Activated CD4-positive, alpha-beta T cell treated with anti-CD3 and anti-CD28 coated beads, Interleukin-2, amount 50 U/mL, for 4 hours (primary cell): ENCODE results near the gene RBM17.
"Not testable (repeated sequence)": the region's sequence is repeated elsewhere in the genome, so short reads cannot be mapped to it uniquely, and the experiment has no call there.

ENCODE experiments used
- DNase-seq, 2 experiments: peaks; one replicate each; pipeline ENCODE4 v3.0.0-alpha.2; 2020

Gene RBM17

DNA sequence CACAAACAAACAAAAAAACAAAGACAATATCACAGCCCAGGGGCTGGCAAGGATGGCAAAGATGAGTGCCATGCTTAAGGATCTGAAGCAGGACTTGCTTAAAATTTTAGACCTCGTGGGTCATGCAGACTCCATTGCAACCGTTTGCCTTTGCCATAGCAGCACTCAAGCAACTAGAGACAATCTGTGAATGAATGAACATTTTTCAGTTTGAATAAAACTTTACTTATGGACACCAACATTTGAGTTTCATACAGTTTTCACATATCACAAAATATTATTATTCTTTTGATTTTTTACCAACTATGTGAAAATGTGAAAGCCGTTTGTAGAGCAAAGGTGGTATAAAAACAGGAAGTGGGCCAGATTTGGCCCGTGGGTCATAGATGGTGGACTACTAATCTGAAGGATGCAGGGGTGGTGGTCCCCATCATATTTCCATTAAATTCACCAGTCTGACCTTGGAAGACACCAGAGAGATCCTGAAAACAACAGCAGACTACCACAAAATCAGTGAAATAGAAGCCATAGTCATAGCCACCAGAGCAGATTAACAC is 8.3 kb upstream of the RBM17 start:
- no peak for DNase-seq

DNA sequence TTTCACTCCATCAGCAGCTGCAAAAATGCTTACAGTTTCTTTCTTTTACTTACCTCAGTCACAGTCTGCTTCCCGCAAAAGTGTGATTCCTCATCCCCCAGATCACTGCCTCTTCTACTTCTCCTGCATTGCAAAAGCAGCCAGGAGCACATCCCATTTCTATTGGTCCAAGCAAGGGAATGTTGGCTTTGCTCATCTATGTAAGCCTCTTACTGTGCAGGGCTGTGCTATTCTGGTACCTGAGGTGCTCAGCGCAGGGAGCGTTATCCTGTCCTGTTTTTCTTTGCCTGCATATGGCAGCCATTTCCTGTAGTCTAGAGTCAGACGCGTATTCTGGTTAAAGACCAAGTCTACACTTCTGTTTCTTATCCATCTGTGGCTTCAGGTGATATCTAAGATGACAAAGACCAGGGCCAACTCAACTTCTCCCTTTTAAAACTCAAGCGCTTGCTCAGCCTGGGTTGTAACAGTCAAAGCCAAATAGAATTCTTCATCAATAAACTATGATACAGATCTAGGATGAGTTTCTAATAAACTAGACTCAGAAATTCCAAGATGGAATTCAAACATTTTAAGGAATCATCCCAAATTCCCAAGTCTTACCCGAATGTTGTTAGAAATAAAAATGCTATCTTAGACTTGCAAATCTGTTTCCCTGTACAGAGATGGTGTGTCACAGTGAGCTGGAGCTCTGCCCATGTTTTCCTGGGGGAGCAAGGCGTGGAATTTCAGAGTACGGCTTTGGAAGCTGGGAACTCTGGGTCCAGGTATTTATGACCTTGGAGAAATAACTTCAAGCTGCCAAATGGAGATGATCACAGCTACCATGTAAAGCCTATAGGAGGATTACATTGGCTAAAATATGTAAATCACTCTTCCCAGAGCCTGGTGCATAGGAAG is 6.1 kb upstream of the RBM17 start:
- no peak for DNase-seq

DNA sequence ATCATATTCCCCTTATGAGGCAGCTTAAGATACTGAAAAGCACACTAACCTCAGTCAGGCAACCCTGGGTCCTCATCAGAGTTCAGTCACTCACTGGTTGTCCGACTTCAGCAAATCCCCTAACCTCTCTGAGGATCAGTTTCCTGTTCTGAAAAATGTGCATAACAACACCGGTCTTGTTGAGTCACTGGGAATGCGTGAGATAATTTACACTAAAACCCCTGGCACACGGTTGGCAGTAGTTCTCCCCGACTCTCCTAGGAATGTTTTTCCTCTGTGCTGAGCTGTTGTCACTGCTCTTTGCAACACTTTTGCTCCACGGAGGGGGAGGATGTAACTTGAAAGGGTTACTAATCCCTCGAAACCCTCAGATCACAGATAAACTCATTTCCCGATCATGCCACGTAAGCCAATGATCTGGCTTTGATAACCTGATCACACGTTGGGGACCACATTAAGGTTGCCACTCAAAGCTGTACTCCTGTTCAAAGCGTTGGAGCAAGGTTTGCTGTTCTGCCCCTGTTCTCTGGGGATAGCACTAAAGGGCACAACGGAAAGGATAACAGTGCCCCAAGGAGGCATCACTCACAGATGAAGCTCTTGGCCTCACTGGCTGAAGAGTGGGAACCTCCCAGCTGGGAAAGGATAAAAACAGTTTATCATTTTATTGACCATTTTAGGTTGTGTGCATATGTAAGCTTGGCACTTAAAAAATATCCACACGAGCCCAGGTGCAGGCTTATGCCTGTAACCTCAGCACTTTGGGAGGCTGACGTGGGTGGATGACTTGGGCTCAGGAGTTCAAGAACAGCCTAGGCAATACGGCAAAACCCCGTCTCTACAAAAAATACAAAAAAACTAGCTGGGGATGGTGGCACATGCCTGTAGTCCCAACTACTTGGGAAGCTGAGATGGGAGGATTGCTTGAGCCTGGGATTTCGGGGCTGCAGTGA is 5.0 kb upstream of the RBM17 start:
- DNase-seq: peak; percentile 49 to 51

DNA sequence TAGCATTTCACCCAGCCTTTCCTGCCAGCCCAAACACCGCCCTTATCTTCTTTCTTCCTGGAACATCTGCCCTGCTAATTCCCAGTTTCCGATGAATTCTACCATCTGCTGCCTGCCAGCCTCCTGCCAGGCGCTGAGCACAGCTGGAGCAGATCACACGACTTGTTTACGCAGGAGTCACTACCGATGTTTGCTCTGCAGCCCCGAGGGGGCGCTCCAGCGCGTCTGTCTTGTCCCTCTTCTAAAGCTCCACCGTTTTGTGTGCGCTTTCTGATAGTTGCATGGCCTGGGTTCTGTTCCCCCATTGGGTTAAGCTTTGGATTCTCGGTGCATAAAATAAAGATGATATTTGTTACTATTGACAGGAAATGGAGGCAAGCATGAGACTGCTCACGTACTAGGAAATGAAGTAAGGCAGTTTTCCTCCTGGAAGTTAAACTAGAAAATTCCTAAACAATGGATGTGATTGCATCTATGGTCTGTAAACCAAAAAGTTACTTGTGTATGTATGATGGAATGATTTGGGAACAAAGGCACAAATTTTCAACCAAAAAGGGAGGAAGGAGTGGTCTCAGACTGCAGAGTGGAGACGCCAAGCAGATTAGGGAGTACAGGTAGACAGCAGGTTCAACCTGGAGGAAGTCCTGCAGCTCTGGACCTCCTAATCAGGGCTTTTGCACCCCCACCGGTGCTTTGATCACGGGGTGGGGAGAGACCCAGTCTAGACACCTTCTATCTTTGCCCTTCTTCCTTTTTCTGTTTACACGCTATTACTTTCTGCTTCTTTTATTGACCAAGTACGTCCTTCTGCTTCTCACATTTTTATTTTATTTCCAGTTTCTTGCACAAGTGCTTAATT is 2.2 kb upstream of the RBM17 start:
- DNase-seq: peak; percentile 84

DNA sequence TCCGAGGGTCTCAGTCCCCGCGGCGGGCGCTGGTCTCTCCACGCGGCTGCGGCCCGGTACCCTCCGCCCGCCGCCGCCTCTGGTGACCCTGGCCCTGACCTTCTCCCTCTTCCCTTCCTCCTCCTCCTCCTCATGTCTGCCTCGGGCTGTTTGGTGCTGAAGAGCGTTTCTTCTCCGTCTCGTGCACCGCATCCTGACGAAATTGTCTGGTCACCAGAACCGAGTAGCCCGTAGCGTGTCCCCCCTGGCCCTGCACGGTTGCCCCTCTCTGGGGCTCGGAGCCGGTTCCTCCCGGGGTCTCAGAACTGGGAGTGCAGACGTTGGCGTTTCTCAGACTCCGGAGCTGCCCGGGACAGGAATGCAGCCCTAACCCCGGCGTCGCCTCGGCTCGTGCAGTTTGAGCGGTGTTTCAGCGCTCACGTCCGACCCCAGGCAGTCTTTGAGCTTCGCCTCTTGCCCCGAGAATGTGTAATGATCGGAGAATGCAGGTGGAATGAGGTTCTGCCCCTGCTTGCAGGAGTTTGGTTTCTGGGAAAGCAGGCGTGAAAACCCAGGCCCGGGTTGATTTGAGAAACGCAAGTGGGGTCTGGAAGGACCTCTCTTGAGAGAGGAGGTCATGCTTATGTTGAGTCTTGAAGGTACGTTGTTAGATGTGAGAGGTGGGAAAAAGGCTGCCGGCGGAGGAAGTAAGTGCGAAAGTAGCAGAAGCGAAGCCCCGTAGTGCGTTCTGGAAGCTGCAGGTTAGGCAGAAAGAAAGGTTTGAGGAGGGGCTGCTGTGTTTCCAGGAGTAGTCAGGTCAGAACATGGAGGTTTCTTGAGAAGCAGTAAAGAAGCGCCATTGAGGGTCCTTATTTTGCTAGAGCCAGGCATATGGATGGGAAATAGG is 743 bp downstream of the RBM17 start:
- DNase-seq: no peak

DNA sequence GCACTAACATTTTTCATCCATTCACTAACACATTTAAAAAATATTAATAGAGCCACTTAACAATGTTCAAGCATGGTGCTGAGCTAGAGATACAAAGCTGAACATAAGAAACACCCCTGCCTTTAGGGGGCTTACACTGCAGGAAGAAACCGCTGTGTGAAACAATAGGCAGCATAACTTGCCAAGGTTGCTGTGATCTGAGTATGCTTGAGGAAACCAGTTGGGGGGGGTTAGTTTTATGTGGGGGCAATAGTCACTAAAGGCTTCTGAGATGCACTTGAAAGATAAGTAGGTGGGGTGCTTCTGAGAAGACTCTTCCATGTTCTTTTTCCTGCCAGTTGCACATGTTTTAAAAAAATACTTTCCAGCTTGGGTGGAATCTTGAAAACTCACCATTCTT is 2.8 kb downstream of the RBM17 start:
- no peak for DNase-seq

DNA sequence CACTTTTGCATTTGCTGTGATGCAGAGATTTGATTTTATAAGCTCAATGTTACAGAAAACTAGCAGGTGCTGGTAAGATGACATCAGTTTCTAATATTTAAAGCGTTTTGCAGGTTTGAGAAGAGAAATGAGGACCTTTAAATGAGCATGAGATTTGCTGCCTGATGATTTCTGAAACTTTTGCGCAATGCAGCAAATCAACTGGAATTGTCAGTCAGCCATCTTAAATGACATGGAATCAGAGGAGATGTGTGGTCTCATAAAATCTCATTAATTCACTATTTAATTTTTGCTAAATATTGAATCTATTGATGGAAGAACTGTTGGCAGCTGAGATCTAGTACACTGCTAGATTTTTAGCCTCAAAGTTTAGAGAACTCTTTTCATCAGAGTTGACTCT is 3.9 kb downstream of the RBM17 start:
- no peak for DNase-seq

DNA sequence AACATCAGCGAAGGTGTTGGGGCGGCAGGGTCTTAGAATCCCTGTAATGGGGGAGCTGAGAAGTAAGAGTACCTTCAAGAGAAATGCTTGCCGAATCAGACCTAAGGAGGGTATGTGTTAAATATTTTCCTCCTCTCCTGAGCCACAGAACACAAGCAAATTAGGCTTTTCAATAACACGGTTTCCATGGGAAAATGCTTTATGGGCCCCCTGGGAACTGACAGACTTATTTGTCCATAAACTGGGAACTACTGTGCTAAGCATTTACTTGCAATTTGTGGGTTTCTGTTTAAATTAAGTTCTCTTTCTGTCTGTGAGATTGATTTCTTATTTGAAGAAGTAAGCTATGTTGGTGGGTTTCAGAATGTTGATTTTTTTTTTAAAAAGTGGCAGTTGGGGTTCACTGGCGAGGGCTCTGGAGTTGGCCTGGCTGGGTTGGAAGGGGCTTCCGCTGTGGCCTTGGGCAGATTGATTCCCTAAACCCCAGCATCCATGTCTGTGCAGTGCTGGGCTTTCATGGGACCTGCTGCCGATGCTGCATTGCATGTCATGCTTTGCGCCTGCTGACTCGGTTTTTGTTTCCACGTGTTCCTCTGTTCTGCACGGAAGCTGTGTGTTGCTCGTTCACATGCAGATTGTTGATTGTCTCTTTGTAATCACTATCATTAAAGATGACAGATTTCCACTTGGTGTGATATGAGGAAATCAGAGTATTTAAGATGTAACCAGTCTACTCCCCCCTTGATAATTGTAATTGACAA is 7.2 kb downstream of the RBM17 start:
- no peak for DNase-seq

DNA sequence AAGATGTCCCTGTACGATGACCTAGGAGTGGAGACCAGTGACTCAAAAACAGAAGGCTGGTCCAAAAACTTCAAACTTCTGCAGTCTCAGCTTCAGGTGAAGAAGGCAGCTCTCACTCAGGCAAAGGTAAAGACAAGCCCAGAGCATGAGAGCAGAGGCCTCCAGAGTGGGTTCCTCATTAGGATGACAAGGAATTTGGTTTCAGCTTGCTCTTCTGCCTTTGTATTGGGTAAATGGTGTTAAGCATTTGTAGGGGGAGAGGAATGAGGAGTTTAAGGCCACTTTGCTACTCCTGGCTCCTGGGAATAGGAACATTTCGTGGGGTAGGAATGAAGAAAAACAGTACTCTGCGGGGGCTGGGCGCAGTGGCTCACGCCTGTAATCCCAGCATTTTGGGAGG is 8.2 kb downstream of the RBM17 start:
- DNase-seq: no peak

DNA sequence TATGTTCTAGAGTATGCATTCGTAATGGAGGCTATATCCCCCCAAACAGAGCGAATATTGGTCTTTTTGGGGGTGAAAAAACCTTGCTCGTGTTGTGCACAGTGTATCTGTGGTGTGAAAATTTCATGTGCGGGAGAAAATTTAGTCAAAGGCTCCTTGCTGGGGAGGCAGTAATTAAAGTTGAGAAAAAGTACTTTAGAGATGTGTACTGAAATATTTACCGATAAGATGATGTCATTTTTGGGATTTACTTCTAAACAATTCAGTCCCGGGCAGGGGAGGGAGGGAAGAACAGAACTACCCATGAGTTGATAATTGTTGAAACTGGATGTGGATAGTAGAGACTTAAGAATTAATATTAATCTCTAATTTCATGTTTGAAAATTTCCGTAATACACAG is 9.3 kb downstream of the RBM17 start:
- DNase-seq: no peak

DNA sequence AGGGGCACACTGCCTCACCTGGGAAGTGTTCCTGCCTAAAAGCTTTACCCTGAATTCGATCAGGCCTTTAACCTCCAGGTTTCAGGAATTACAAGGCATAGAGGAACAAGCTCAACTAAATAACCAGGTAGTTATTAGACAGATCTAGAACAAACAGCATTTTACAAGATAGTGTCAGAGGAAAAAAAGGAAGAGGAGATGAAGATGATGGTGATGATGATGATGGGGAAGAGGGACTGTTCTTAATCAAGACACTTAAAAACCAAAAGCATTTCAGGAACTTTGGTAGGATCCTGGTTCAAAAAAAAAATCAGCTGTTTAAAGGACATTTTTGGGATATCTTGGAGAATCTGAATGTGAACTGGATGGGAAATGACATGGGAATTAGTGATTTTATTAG is 11.5 kb downstream of the RBM17 start:
- DNase-seq: no peak

DNA sequence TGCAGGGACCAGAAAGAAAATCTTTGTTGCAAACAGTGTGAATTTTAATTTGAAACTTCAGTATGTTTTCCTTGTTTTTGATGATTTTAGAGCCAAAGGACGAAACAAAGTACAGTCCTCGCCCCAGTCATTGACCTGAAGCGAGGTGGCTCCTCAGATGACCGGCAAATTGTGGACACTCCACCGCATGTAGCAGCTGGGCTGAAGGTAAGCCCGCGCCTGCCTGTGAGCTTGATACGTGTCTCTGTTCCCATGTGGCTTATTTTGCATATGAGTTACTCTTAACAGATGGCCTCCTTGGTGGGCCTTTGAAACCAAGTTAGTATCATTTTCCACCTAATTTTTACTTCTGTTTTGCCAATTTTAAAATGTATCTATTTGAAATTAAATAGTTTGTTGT is 12.3 kb downstream of the RBM17 start:
- DNase-seq: no peak

DNA sequence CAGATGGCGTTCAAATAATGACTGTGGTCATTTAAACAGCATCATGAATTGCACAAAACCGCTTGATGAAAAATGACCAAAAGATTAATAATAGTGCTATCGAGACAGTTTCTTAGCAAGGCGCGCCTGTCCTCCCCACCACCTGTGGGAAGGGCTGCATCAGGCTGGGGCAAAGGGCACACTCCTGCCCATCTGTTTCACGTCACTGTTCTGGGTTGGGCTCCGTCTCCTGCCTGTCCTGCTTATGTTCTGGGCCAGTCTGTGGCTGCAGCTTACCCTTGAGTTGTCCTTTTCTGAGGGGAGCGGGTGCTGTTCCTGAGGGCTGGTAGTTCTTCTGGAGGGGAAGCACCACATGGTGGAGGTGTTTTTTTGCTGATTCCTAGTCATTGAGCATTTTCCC is 13.3 kb downstream of the RBM17 start:
- DNase-seq: no peak

DNA sequence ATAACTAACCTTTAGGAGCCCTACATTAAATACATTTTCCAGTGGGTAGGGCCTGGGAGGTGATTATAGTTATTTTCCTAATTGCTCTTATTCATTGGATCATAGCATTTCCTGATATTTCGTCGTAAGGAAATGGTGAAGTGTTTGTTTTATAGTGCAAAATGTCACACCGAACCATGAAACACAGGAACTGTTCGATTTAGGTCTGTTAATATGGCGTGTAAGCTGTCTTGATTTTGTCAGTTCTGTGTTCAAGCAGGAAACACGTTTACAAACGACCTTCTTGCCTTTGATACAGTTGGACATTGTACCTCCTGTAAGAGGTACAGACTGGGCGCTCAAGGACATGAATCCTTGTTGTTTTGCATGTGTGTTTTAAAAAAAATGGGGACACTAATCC is 14.8 kb downstream of the RBM17 start:
- no peak for DNase-seq

DNA sequence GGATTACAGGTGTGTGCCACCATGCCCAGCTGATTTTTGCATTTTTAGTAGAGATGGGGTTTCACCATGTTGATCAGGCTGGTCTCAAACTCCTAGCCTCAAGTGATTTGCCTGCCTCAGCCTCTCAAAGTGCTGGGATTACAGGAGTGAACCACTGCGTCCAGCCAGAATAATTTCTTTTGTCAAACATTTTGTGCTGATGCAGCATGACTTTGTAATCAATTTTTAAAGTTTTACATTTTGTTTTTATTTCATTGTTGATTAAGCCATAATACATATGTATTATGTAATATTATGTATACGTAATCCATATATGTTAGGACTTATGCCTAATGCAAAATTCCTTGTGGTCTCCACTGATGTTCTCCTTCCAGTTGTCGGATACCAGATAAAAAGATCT is 18.8 kb downstream of the RBM17 start:
- DNase-seq: not testable (repeated sequence)

DNA sequence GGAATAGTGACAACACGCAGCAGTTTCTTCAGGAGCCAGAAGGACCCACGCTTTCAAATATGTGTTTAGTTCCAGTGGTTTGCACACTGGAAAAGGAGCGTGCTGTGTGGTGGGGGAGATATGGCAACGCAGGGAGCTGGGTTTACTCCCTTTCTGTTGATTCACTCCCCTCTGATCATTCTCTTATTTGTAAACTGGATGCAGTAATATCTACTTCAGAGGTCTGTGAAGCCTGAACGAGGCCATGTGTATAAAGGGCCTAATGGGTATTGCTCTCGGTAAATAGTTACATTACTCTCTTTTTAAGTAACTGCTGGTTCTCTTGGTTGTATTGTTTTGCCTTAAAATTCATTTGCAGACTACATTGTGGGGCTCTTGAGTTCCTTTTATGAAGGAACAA is 19.2 kb downstream of the RBM17 start:
- no peak for DNase-seq

DNA sequence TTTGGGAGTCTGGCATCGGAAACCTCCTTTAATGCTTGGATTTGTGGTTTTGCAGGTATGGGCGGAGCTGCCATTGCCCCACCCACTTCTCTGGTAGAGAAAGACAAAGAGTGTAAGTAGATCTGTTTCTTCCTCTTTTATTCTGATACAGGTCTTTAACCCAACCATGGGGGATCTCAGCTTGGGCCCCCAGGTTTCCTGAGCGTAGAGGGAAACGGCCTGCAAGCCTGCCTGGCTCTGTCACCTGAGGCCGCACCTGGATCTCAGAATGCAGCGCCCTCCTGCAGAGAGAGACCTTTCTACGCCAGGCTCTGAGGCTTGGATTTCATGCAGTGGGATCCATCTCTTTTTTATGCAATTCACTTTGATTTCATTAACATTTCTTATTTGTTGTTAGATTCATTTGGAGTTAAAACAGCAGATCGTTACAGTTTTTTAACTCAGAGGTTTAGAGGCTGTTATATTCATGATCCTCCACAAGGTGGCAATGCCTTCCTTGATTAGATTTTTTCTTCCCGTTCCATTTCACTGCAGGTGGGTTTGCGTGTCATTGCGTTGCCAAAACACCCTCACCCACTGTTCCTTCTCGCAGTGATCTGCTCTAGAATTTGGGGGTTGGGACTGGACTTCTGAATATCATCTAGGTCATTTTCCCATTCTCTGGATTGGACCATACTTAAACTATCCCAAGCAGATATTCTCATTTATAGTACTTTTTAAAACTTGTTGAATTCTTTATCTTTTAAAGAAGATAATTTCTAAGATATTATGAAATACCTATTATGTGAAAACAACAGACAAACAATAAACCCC is 20.0 kb downstream of the RBM17 start:
- DNase-seq: peak; percentile 21 to 22

DNA sequence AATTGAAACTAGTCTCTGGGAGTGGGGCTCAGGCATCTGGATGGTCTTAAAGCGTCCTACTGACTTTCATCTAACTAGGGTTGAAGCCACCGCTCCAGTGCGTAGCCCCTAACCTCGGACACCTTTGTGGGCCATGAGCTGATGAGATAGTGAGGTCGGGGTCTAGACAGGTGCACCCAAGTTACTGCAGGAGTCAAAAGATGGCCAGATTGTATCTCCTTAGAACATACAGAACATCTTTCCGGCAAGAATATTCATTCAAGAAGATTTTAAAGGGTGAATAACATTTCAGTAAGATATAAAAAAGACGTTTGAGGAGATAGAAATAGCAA is 20.6 kb downstream of the RBM17 start:
- no peak for DNase-seq

DNA sequence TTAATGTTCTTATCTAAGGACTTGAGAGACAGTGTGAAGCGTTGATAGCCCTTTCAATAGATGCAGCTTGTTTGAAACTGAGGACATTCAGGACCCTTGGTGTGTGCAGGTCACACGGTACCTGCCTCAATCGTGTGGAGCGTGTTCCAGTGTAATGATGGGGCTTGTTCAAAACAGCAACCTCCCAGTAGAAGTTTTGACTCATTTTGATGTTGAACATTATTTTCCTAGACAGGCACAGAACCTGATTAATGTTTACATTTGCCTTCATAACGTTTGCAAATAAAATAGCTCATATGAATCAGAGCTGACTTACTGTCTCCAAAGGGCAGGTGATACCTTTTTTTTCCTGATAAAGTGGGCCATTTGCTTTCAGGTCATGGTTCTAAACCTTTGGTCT is 21.3 kb downstream of the RBM17 start:
- no peak for DNase-seq

DNA sequence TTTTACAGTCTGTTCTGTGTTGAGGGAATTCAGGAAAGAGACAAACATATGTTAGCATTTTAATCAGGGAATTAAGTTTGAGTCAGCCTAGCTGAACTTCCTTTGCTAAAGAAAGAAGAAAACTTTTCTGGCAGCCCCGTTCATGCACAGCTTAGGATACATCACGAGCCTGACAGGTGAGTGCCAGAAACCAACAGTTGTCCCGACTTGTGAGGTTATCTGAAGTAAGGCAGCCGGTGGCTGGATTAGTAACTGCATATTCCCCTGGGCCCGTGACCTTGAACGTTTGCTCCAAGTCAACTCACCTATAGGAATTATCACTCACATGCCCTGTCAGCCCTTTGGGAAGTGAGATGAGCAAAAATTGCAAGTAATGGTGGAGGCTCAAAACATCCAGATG is 24.1 kb downstream of the RBM17 start:
- no peak for DNase-seq
